Endothelial cell of umbilical vein (primary cell): ENCODE measurements around the gene PCDH9. TPM values are rescaled to one million over a fixed set of nuclear protein-coding genes. Genes with fewer than 3 reads are reported as not detected.

Source experiments
- BruUV-seq: library from RNA; stranded (reverse); fragments of 400-500 nt; replicated peaks from 2 replicates; lab custom pipeline; 2021; lab: Mats Ljungman, UMichigan
- CTCF ChIA-PET: fragments of 300-600, 350-600 bp; sonication (Branson Sonifier 250); formaldehyde crosslinking; loops from one replicate; lab custom pipeline; 2021; ENCODE audit warnings: antibody characterized with exemption, inconsistent platforms; lab: Charles Lee
- POLR2A ChIA-PET: fragments of 300-600, 350-600 bp; sonication (Branson Sonifier 250); formaldehyde crosslinking; loops from one replicate; lab custom pipeline; 2021; ENCODE audit warnings: antibody characterized with exemption, inconsistent platforms; lab: Charles Lee
- DNase-seq: peaks from one replicate; pipeline ENCODE4 v3.0.0-alpha.2; 2011; ENCODE audit warnings: low read depth, low spot score
- FAIRE-seq: peaks from 2 replicates; lab custom pipeline; 2011; peaks lifted over from hg19 to GRCh38; lab: Jason Lieb, UNC
- H2AFZ ChIP-seq: 2 replicates; pipeline ENCODE4 v1.6.0; 2012; ENCODE audit warnings: low read depth, low read length, control low read depth, inconsistent platforms
- H3K27ac ChIP-seq: 2 replicates; pipeline ENCODE4 v1.5.1; 2011; ENCODE audit warnings: low read depth, mild to moderate bottlenecking, control low read depth, low read length, moderate library complexity; ENCODE audit not compliant: insufficient read depth
- H3K27me3 ChIP-seq, 2 experiments: 2 replicates each; pipeline versions ENCODE4 v1.6.0 to v1.6.1; 2011; ENCODE audit warnings: low read length in 2 of 2, mixed read lengths in 1 of 2; ENCODE audit not compliant: control insufficient read depth in 2 of 2, insufficient read depth in 2 of 2
- H3K36me3 ChIP-seq, 2 experiments: 2 replicates in 1 of 2; 3 replicates in 1 of 2; pipeline ENCODE4 v1.5.1; 2011; ENCODE audit warnings: low read length in 2 of 2, mild to moderate bottlenecking in 1 of 2, moderate library complexity in 1 of 2; ENCODE audit not compliant: control insufficient read depth in 2 of 2, insufficient read depth in 2 of 2; ENCODE audit errors: extremely low read depth in 1 of 2
- H3K4me1 ChIP-seq: 3 replicates; pipeline ENCODE4 v1.5.1; 2011; ENCODE audit warnings: mild to moderate bottlenecking, low read length; ENCODE audit not compliant: control insufficient read depth, insufficient read depth; ENCODE audit errors: extremely low read depth
- H3K4me2 ChIP-seq: 2 replicates; pipeline ENCODE4 v1.6.1; 2011; ENCODE audit warnings: low read length, control low read depth, mixed read lengths; ENCODE audit not compliant: insufficient read depth
- H3K4me3 ChIP-seq, 3 experiments: fragments of 200-600 bp in 1 of 3; sonication (generic), shearing (Covaris generic) in 1 of 3; replicated peaks in 1 of 3; 2 replicates each; pipeline ENCODE4 v1.5.1; 2011 to 2016; ENCODE audit warnings: control low read depth in 3 of 3, low read length in 3 of 3, mild to moderate bottlenecking in 2 of 3, inconsistent platforms in 1 of 3, low read depth in 1 of 3, moderate library complexity in 1 of 3; ENCODE audit not compliant: insufficient read depth in 1 of 3
- H3K79me2 ChIP-seq: 2 replicates; pipeline ENCODE4 v1.6.0; 2012; ENCODE audit warnings: low read length, inconsistent platforms; ENCODE audit not compliant: control insufficient read depth, insufficient read depth
- H3K9ac ChIP-seq: replicated peaks from 2 replicates; pipeline ENCODE3; 2011; ENCODE audit warnings: low read length, control low read depth; ENCODE audit not compliant: insufficient read depth; ENCODE audit errors: extremely low read depth
- H3K9me1 ChIP-seq: replicated peaks from 3 replicates; pipeline ENCODE4 v1.6.0; 2011; ENCODE audit warnings: mild to moderate bottlenecking, low read length; ENCODE audit not compliant: control insufficient read depth, insufficient read depth; ENCODE audit errors: extremely low read depth
- H3K9me3 ChIP-seq: replicated peaks from 2 replicates; pipeline ENCODE4 v1.5.1; 2012; ENCODE audit warnings: low read length, inconsistent platforms; ENCODE audit not compliant: control insufficient read depth, insufficient read depth
- H4K20me1 ChIP-seq: replicated peaks from 2 replicates; pipeline ENCODE3; 2011; ENCODE audit warnings: mild to moderate bottlenecking, low read length; ENCODE audit not compliant: control insufficient read depth, insufficient read depth; ENCODE audit errors: extremely low read depth
- EZH2 ChIP-seq: IDR thresholded peaks from 2 replicates; pipeline ENCODE4 v1.6.1; 2012; ENCODE audit warnings: borderline replicate concordance, low read depth, mild to moderate bottlenecking, moderate library complexity, low read length, inconsistent platforms; ENCODE audit not compliant: severe bottlenecking
- FOS ChIP-seq: IDR thresholded peaks from 2 replicates; pipeline ENCODE4 v1.6.1; 2011; ENCODE audit warnings: mild to moderate bottlenecking, low read length, moderate library complexity, borderline replicate concordance; ENCODE audit not compliant: insufficient read depth
- GATA2 ChIP-seq: IDR thresholded peaks from 2 replicates; pipeline ENCODE4 v1.7.0; 2011; ENCODE audit warnings: low read depth, mild to moderate bottlenecking, moderate library complexity, mixed read lengths, low read length; ENCODE audit not compliant: insufficient read length, insufficient read depth
- MYC ChIP-seq: IDR thresholded peaks from one replicate; pipeline ENCODE4 v1.6.1; 2011; ENCODE audit warnings: mild to moderate bottlenecking, low read depth, low read length
- POLR2A ChIP-seq: IDR thresholded peaks from 2 replicates; pipeline ENCODE4 v1.6.1; 2012; ENCODE audit warnings: low read depth, mild to moderate bottlenecking, control low read depth, low read length
- dilution Hi-C: fragments of 300-500 bp; cut with MboI; formaldehyde crosslinking; loops from one replicate; pipeline ENCODE4 v1.15.0; 2019; ENCODE audit warnings: low sequenced_read_pairs; ENCODE audit not compliant: extremely low pct_ligation_motif_present
- intact Hi-C: fragments of 100-400 bp; cut with micrococcal nuclease; formaldehyde crosslinking; loops from one replicate; pipeline ENCODE4 v1.10.0; 2022
- polyA plus RNA-seq, 4 experiments: library from polyadenylated mRNA; depleted of rRNA in 3 of 4; stranded (reverse) in 3 of 4; unstranded in 1 of 4; fragments of >200 nt; gene quantifications; 2 replicates each; pipeline versions ENCODE4 v1.2.1 to v1.2.3, GENCODE V29; 2011 to 2012; ENCODE audit warnings: missing spikeins in 1 of 4
- total RNA-seq: library from RNA; stranded (reverse); gene quantifications from 2 replicates; pipeline ENCODE4 v1.2.3, GENCODE V29; 2021

Gene PCDH9
- total and polyA plus RNA-seq, 2 donors (not counting 3 experiments of a cell fraction or from before 2014, with no cell fraction given): 1.1 to 5.2 TPM

GRCh38 chr13:66661336-66661735 lies 568.8 kb downstream of the PCDH9 start:
- H4K20me1 ChIP-seq: no peaks in the 10 kb centered on the region
- H3K4me2 ChIP-seq: no peak overlapping the region
- no peaks in the 10 kb centered on the region for H3K36me3 ChIP-seq
- H3K27ac ChIP-seq: no peak overlapping the region
- ChIA-PET POLR2A (no interaction called here), CTCF (interaction anchor here (1.1 kb wide), 1 partner anchor 563 kb away, joined by 3 read pairs; no protein-coding TSS in a partner anchor)
- BruUV-seq: no TSS peak
- no peak for TF ChIP-seq GATA2
- dilution Hi-C loops (no loop called here), intact Hi-C loops (no loop called here)
- H2AFZ ChIP-seq: peak overlapping the region; percentile 54
- peaks cover 32% of the 10 kb centered on the region for H3K4me1 ChIP-seq
- no peak overlapping the region for H3K9ac ChIP-seq
- H3K9me1 ChIP-seq: peaks cover 2% of the 10 kb centered on the region
- H3K4me3 ChIP-seq: no peak overlapping the region
- no peak for FAIRE-seq
- no peaks in the 10 kb centered on the region for H3K9me3 ChIP-seq
- H3K79me2 ChIP-seq: no peaks in the 10 kb centered on the region
- no peak for DNase-seq
- no peaks in the 10 kb centered on the region for H3K27me3 ChIP-seq

- no peaks in the 10 kb centered on the region for H3K27me3 ChIP-seq
- H3K9me1 ChIP-seq: peaks cover 2% of the 10 kb centered on the region
- H3K9me3 ChIP-seq: no peaks in the 10 kb centered on the region
- BruUV-seq: no TSS peak
- POLR2A ChIA-PET: no interaction called here
- no peaks in the 10 kb centered on the region for H4K20me1 ChIP-seq
- TF ChIP-seq POLR2A (peak; percentile 3), FOS (no peak), MYC (no peak), EZH2 (no peak)
- H3K9ac ChIP-seq: no peak overlapping the region
- H3K4me1 ChIP-seq: peaks cover 32% of the 10 kb centered on the region
- no peak overlapping the region for H2AFZ ChIP-seq
- peak overlapping the region; percentile 59 for H3K27ac ChIP-seq
- intact Hi-C loops (no loop called here), dilution Hi-C loops (no loop called here)
- no peaks in the 10 kb centered on the region for H3K36me3 ChIP-seq
- FAIRE-seq: no peak
- no peak for DNase-seq
- CTCF ChIA-PET: interaction anchor here (1.3 to 1.4 kb wide), 2 partner anchors 41 to 1004 kb away, joined by 6 to 9 read pairs; no protein-coding TSS in a partner anchor
- H3K79me2 ChIP-seq: no peaks in the 10 kb centered on the region
- no peak overlapping the region for H3K4me2 ChIP-seq
- no peak overlapping the region for H3K4me3 ChIP-seq
Measured at GRCh38 chr13:66660468-66660813, 569.7 kb downstream of the PCDH9 start.
